ENCODE results near the gene CYB5R3.

DNA sequence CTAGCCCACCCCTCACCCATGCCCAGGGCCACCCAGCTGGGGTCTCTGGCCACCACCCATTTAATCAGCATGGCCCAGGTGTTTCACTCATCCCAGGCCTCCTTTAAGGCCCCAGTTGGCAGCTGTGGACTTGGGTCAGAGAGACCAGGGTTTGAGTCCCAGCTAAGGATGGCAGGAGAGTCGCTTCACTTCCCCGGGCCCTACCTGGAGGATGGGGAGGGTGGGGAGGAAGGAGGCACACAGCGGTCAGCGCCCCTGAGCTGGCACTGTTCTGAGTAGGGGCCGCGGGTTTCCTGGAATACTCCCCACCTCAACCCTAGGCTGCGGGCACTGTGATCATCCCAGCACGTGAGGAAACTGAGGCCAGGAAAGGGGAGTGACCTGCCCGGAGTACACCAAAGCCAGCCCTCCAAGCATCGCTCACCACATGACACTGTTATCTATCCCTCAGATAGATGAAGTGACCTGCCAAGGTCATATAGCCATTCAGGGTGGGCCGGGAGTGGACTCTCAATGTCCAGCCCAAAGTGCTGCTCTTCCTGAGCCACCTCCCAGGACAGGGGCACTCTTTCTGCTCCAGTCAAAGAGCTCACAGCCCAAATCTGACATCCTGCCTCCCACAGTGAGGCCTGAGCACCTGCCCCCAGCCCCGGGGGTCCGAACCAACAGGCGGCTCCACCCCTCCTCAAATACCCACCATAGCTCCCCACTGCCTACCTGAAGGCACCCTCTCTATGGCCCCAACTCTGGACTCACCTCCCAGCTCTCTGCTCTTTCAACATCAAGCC, 5.4 kb downstream of the CYB5R3 start:
- TF ChIP-seq, protein P1, sequence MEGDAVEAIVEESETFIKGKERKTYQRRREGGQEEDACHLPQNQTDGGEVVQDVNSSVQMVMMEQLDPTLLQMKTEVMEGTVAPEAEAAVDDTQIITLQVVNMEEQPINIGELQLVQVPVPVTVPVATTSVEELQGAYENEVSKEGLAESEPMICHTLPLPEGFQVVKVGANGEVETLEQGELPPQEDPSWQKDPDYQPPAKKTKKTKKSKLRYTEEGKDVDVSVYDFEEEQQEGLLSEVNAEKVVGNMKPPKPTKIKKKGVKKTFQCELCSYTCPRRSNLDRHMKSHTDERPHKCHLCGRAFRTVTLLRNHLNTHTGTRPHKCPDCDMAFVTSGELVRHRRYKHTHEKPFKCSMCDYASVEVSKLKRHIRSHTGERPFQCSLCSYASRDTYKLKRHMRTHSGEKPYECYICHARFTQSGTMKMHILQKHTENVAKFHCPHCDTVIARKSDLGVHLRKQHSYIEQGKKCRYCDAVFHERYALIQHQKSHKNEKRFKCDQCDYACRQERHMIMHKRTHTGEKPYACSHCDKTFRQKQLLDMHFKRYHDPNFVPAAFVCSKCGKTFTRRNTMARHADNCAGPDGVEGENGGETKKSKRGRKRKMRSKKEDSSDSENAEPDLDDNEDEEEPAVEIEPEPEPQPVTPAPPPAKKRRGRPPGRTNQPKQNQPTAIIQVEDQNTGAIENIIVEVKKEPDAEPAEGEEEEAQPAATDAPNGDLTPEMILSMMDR (IDR thresholded peaks at IDR 0.05; ENCODE audit: extremely low read depth in 1 of 2, insufficient read depth in 1 of 2, low read depth in 1 of 2, low read length in 2 of 2) = no peak
- TF ChIP-seq POLR2A (IDR thresholded peaks at IDR 0.05; ENCODE audit: low read depth, low read length) (no peak), MYC (IDR thresholded peaks at IDR 0.05; ENCODE audit: low read depth, low read length) (no peak), EZH2 (IDR thresholded peaks at IDR 0.05; ENCODE audit: borderline replicate concordance, low read depth, low read length, severe bottlenecking) (no peak), FOS (IDR thresholded peaks at IDR 0.05; ENCODE audit: borderline replicate concordance, insufficient read depth, low read length) (no peak)

Data from endothelial cell of umbilical vein (primary cell).